Endothelial cell of umbilical vein (primary cell): Measurements from ENCODE around the gene ANO9. TPM values are rescaled to one million over a fixed set of nuclear protein-coding genes. Genes with fewer than 3 reads are reported as not detected.

Experiments used
- BruUV-seq: library from RNA; stranded (reverse); fragments of 400-500 nt; replicated peaks from 2 replicates; lab custom pipeline; 2021; lab: Mats Ljungman, UMichigan
- CTCF ChIA-PET: fragments of 300-600, 350-600 bp; sonication (Branson Sonifier 250); formaldehyde crosslinking; loops from one replicate; lab custom pipeline; 2021; ENCODE audit warnings: antibody characterized with exemption, inconsistent platforms; lab: Charles Lee
- POLR2A ChIA-PET: fragments of 300-600, 350-600 bp; sonication (Branson Sonifier 250); formaldehyde crosslinking; loops from one replicate; lab custom pipeline; 2021; ENCODE audit warnings: antibody characterized with exemption, inconsistent platforms; lab: Charles Lee
- DNase-seq: peaks from one replicate; pipeline ENCODE4 v3.0.0-alpha.2; 2011; ENCODE audit warnings: low read depth, low spot score
- FAIRE-seq: peaks from 2 replicates; lab custom pipeline; 2011; peaks lifted over from hg19 to GRCh38; lab: Jason Lieb, UNC
- H2AFZ ChIP-seq: 2 replicates; pipeline ENCODE4 v1.6.0; 2012; ENCODE audit warnings: low read depth, low read length, control low read depth, inconsistent platforms
- H3K27ac ChIP-seq: 2 replicates; pipeline ENCODE4 v1.5.1; 2011; ENCODE audit warnings: low read depth, mild to moderate bottlenecking, control low read depth, low read length, moderate library complexity; ENCODE audit not compliant: insufficient read depth
- H3K27me3 ChIP-seq, 2 experiments: 2 replicates each; pipeline versions ENCODE4 v1.6.0 to v1.6.1; 2011; ENCODE audit warnings: low read length in 2 of 2, mixed read lengths in 1 of 2; ENCODE audit not compliant: control insufficient read depth in 2 of 2, insufficient read depth in 2 of 2
- H3K36me3 ChIP-seq, 2 experiments: 2 replicates in 1 of 2; 3 replicates in 1 of 2; pipeline ENCODE4 v1.5.1; 2011; ENCODE audit warnings: low read length in 2 of 2, mild to moderate bottlenecking in 1 of 2, moderate library complexity in 1 of 2; ENCODE audit not compliant: control insufficient read depth in 2 of 2, insufficient read depth in 2 of 2; ENCODE audit errors: extremely low read depth in 1 of 2
- H3K4me1 ChIP-seq: 3 replicates; pipeline ENCODE4 v1.5.1; 2011; ENCODE audit warnings: mild to moderate bottlenecking, low read length; ENCODE audit not compliant: control insufficient read depth, insufficient read depth; ENCODE audit errors: extremely low read depth
- H3K4me2 ChIP-seq: 2 replicates; pipeline ENCODE4 v1.6.1; 2011; ENCODE audit warnings: low read length, control low read depth, mixed read lengths; ENCODE audit not compliant: insufficient read depth
- H3K4me3 ChIP-seq, 3 experiments: fragments of 200-600 bp in 1 of 3; sonication (generic), shearing (Covaris generic) in 1 of 3; replicated peaks in 1 of 3; 2 replicates each; pipeline ENCODE4 v1.5.1; 2011 to 2016; ENCODE audit warnings: control low read depth in 3 of 3, low read length in 3 of 3, mild to moderate bottlenecking in 2 of 3, inconsistent platforms in 1 of 3, low read depth in 1 of 3, moderate library complexity in 1 of 3; ENCODE audit not compliant: insufficient read depth in 1 of 3
- H3K79me2 ChIP-seq: 2 replicates; pipeline ENCODE4 v1.6.0; 2012; ENCODE audit warnings: low read length, inconsistent platforms; ENCODE audit not compliant: control insufficient read depth, insufficient read depth
- H3K9ac ChIP-seq: replicated peaks from 2 replicates; pipeline ENCODE3; 2011; ENCODE audit warnings: low read length, control low read depth; ENCODE audit not compliant: insufficient read depth; ENCODE audit errors: extremely low read depth
- H3K9me1 ChIP-seq: replicated peaks from 3 replicates; pipeline ENCODE4 v1.6.0; 2011; ENCODE audit warnings: mild to moderate bottlenecking, low read length; ENCODE audit not compliant: control insufficient read depth, insufficient read depth; ENCODE audit errors: extremely low read depth
- H3K9me3 ChIP-seq: replicated peaks from 2 replicates; pipeline ENCODE4 v1.5.1; 2012; ENCODE audit warnings: low read length, inconsistent platforms; ENCODE audit not compliant: control insufficient read depth, insufficient read depth
- H4K20me1 ChIP-seq: replicated peaks from 2 replicates; pipeline ENCODE3; 2011; ENCODE audit warnings: mild to moderate bottlenecking, low read length; ENCODE audit not compliant: control insufficient read depth, insufficient read depth; ENCODE audit errors: extremely low read depth
- CTCF ChIP-seq, 2 donors: IDR thresholded peaks; 1 replicate in 1 of 2; 2 replicates in 1 of 2; pipeline ENCODE4 v1.5.1; 2011; ENCODE audit warnings: low read length in 2 of 2, mild to moderate bottlenecking in 2 of 2, moderate library complexity in 2 of 2, control low read depth in 1 of 2, inconsistent platforms in 1 of 2, low read depth in 1 of 2; ENCODE audit not compliant: insufficient read depth in 1 of 2; ENCODE audit errors: extremely low read depth in 1 of 2
- EZH2 ChIP-seq: IDR thresholded peaks from 2 replicates; pipeline ENCODE4 v1.6.1; 2012; ENCODE audit warnings: borderline replicate concordance, low read depth, mild to moderate bottlenecking, moderate library complexity, low read length, inconsistent platforms; ENCODE audit not compliant: severe bottlenecking
- FOS ChIP-seq: IDR thresholded peaks from 2 replicates; pipeline ENCODE4 v1.6.1; 2011; ENCODE audit warnings: mild to moderate bottlenecking, low read length, moderate library complexity, borderline replicate concordance; ENCODE audit not compliant: insufficient read depth
- GATA2 ChIP-seq: IDR thresholded peaks from 2 replicates; pipeline ENCODE4 v1.7.0; 2011; ENCODE audit warnings: low read depth, mild to moderate bottlenecking, moderate library complexity, mixed read lengths, low read length; ENCODE audit not compliant: insufficient read length, insufficient read depth
- JUN ChIP-seq: IDR thresholded peaks from 2 replicates; pipeline ENCODE4 v1.6.1; 2011; ENCODE audit warnings: borderline replicate concordance, low read depth; ENCODE audit not compliant: insufficient read length, insufficient read depth
- MAX ChIP-seq: IDR thresholded peaks from 2 replicates; pipeline ENCODE4 v1.6.1; 2011; ENCODE audit not compliant: insufficient read depth, insufficient read length
- POLR2A ChIP-seq: IDR thresholded peaks from 2 replicates; pipeline ENCODE4 v1.6.1; 2012; ENCODE audit warnings: low read depth, mild to moderate bottlenecking, control low read depth, low read length
- POLR2AphosphoS5 ChIP-seq: IDR thresholded peaks from 2 replicates; pipeline ENCODE4 v1.6.1; 2012; ENCODE audit warnings: low read depth, mild to moderate bottlenecking, control low read depth, low read length, moderate library complexity; ENCODE audit not compliant: insufficient read depth
- dilution Hi-C: fragments of 300-500 bp; cut with MboI; formaldehyde crosslinking; loops from one replicate; pipeline ENCODE4 v1.15.0; 2019; ENCODE audit warnings: low sequenced_read_pairs; ENCODE audit not compliant: extremely low pct_ligation_motif_present
- intact Hi-C: fragments of 100-400 bp; cut with micrococcal nuclease; formaldehyde crosslinking; loops from one replicate; pipeline ENCODE4 v1.10.0; 2022
- polyA plus RNA-seq, 4 experiments: library from polyadenylated mRNA; depleted of rRNA in 3 of 4; stranded (reverse) in 3 of 4; unstranded in 1 of 4; fragments of >200 nt; gene quantifications; 2 replicates each; pipeline versions ENCODE4 v1.2.1 to v1.2.3, GENCODE V29; 2011 to 2012; ENCODE audit warnings: missing spikeins in 1 of 4
- total RNA-seq: library from RNA; stranded (reverse); gene quantifications from 2 replicates; pipeline ENCODE4 v1.2.3, GENCODE V29; 2021

Gene ANO9
- total and polyA plus RNA-seq, 2 donors (not counting 3 experiments of a cell fraction or from before 2014, with no cell fraction given), result 0.23 TPM; not detected in 1

GRCh38 chr11:474914-475506 lies 33.2 kb upstream of the ANO9 start:
- ChIA-PET CTCF (no interaction called here), POLR2A (no interaction called here)
- Histone ChIP-seq H3K79me2 (peaks cover 32% of the 10 kb centered on the region), H3K4me3 (no peak overlapping the region), H3K9me3 (no peaks in the 10 kb centered on the region), H3K9ac (no peak overlapping the region), H3K4me2 (no peak overlapping the region), H3K4me1 (peaks cover 3% of the 10 kb centered on the region), H2AFZ (no peak overlapping the region), H4K20me1 (no peaks in the 10 kb centered on the region), H3K27me3 (no peaks in the 10 kb centered on the region), H3K27ac (no peak overlapping the region), H3K9me1 (no peaks in the 10 kb centered on the region), H3K36me3 (no peaks in the 10 kb centered on the region)
- FAIRE-seq (no peak), DNase-seq (no peak)
- dilution Hi-C loops, result no loop called here
- BruUV-seq, result no TSS peak
- intact Hi-C loops, result no loop called here
- TF ChIP-seq CTCF (IDR thresholded peaks at IDR 0.05; ENCODE audit: extremely low read depth in 1 of 2, insufficient read depth in 1 of 2, low read depth in 1 of 2, low read length in 2 of 2) (no peak), FOS (no peak)

GRCh38 chr11:473962-474785 lies 32.4 kb upstream of the ANO9 start:
- POLR2A ChIA-PET, result no interaction called here
- no peak overlapping the region for H3K9ac ChIP-seq
- TF ChIP-seq POLR2AphosphoS5 (no peak), FOS (no peak), EZH2 (no peak), CTCF (IDR thresholded peaks at IDR 0.05; ENCODE audit: extremely low read depth in 1 of 2, insufficient read depth in 1 of 2, low read depth in 1 of 2, low read length in 2 of 2) (no peak), JUN (no peak), GATA2 (no peak), POLR2A (no peak), MAX (no peak)

More at GRCh38 chr11:473962-474785, 32.4 kb upstream of the ANO9 start:
- Histone ChIP-seq H3K4me2 (no peak overlapping the region), H3K79me2 (peaks cover 32% of the 10 kb centered on the region), H4K20me1 (no peaks in the 10 kb centered on the region), H3K9me3 (no peaks in the 10 kb centered on the region), H3K4me1 (peaks cover 10% of the 10 kb centered on the region), H3K27ac (no peak overlapping the region), H2AFZ (no peak overlapping the region), H3K36me3 (no peaks in the 10 kb centered on the region), H3K4me3 (no peak overlapping the region), H3K9me1 (no peaks in the 10 kb centered on the region), H3K27me3 (no peaks in the 10 kb centered on the region)
- DNase-seq (no peak), FAIRE-seq (no peak)
- CTCF ChIA-PET, result interaction anchor here (0.8 to 1.0 kb wide), 2 partner anchors 8 to 26 kb away, joined by 3 to 4 read pairs; no protein-coding TSS in a partner anchor
- no TSS peak for BruUV-seq
- intact Hi-C loops, result no loop called here
- dilution Hi-C loops, result no loop called here
